PC-9 (cell line): ENCODE results near the gene IRF2BPL. TPM values are rescaled to one million over a fixed set of nuclear protein-coding genes. Genes with fewer than 3 reads are reported as not detected.

Experiments used
- BruUV-seq: library from RNA; stranded (reverse); fragments of 400-500 nt; replicated peaks from 2 replicates; lab custom pipeline; 2021; lab: Mats Ljungman, UMichigan
- CTCF ChIA-PET: fragments of 300-600 bp; sonication (Branson Sonifier 250); formaldehyde crosslinking; loops from one replicate; lab custom pipeline; 2022; ENCODE audit warnings: antibody characterized with exemption; lab: Charles Lee
- POLR2A ChIA-PET: fragments of 300-600 bp; sonication (Branson Sonifier 250); formaldehyde crosslinking; loops from one replicate; lab custom pipeline; 2022; ENCODE audit warnings: antibody characterized with exemption; ENCODE audit not compliant: unreplicated experiment; lab: Charles Lee
- DNase-seq, 2 experiments: peaks; one replicate each; pipeline versions ENCODE4 v3.0.0 to v3.0.0-alpha.2; 2015 to 2022; ENCODE audit warnings: mixed read lengths in 1 of 2
- H2AFZ ChIP-seq: fragments of 200-600 bp; sonication (generic); 2 replicates; pipeline ENCODE4 v1.8.1; 2017; ENCODE audit warnings: antibody characterized with exemption
- H3F3A ChIP-seq: fragments of 200-600 bp; sonication (generic); 2 replicates; pipeline ENCODE4 v1.8.1; 2017; ENCODE audit warnings: antibody characterized with exemption, mild to moderate bottlenecking, low read depth; ENCODE audit not compliant: insufficient read depth
- H3K27ac ChIP-seq: fragments of 200-600 bp; sonication (generic); 2 replicates; pipeline ENCODE4 v1.6.1; 2016; ENCODE audit warnings: mixed run types
- H3K27me3 ChIP-seq: fragments of 200-600 bp; sonication (generic); 2 replicates; pipeline ENCODE4 v1.6.1; 2016; ENCODE audit warnings: low read depth, mixed run types; ENCODE audit not compliant: insufficient read depth
- H3K36me3 ChIP-seq: fragments of 200-600 bp; sonication (generic); 2 replicates; pipeline ENCODE4 v1.6.1; 2016; ENCODE audit warnings: low read depth, mixed run types
- H3K4me1 ChIP-seq: fragments of 200-600 bp; sonication (generic); replicated peaks from 2 replicates; pipeline ENCODE4 v1.6.1; 2016; ENCODE audit warnings: mixed run types; ENCODE audit not compliant: insufficient read depth
- H3K4me2 ChIP-seq: fragments of 200-600 bp; sonication (generic); 2 replicates; pipeline ENCODE4 v1.6.1; 2017; ENCODE audit warnings: mixed run types
- H3K4me3 ChIP-seq: fragments of 200-600 bp; sonication (generic); 2 replicates; pipeline ENCODE4 v1.6.1; 2016; ENCODE audit warnings: mixed run types
- H3K79me2 ChIP-seq: fragments of 200-600 bp; sonication (generic); 2 replicates; pipeline ENCODE4 v1.6.1; 2017; ENCODE audit warnings: low read depth, mixed run types
- H3K9me2 ChIP-seq: fragments of 200-600 bp; sonication (generic); 2 replicates; pipeline ENCODE4 v1.8.1; 2017; ENCODE audit warnings: mild to moderate bottlenecking; ENCODE audit not compliant: insufficient read depth
- H3K9me3 ChIP-seq: fragments of 200-600 bp; sonication (generic); 2 replicates; pipeline ENCODE4 v1.8.1; 2016; ENCODE audit warnings: low read depth; ENCODE audit not compliant: insufficient read depth
- H4K20me1 ChIP-seq: fragments of 200-600 bp; sonication (generic); 2 replicates; pipeline ENCODE4 v1.8.1; 2017; ENCODE audit not compliant: insufficient read depth
- EZH2 ChIP-seq: fragments of 200-600 bp; sonication (generic); IDR thresholded peaks from 2 replicates; pipeline ENCODE4 v1.8.0; 2017; ENCODE audit warnings: antibody characterized with exemption, low read depth
- intact Hi-C: fragments of 100-400 bp; cut with micrococcal nuclease; formaldehyde crosslinking; loops from one replicate; pipeline ENCODE4 v1.10.0; 2022; ENCODE audit not compliant: unreplicated experiment
- total RNA-seq: library from RNA; stranded (reverse); gene quantifications from 2 replicates; pipeline ENCODE4 v1.2.3, GENCODE V29; 2021
- TF ChIP-seq, protein P1 (sequence below): fragments of 200-600 bp; sonication (generic); conservative IDR thresholded peaks from 2 replicates; pipeline ENCODE4 v1.6.1; 2017; ENCODE audit warnings: mixed run types, antibody characterized with exemption, mild to moderate bottlenecking, moderate library complexity

IRF2BPL gene
- total RNA-seq, 1 experiment from 2014 or later: 74.6 TPM

DNA sequence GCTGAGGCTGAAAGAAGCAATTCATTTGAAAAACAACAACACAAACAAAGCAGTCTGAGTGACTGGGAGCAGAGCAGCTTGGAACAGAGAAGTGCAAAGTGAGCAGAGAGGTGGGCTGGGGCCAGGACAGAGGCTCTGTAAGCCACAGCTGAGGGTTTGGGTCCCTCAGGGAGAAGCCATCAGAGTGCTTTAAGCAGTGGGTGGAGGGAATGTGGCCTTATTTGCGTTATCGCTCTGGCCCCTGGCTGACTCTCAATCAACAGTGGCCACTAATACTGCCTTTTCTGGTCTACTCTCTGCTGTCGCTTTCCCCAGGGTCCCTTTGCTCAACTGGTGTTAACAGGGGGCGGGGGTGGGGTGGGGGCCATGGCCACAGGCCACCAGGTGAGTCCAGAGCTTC lies 44.2 kb downstream of the IRF2BPL start:
- H3K9me2 ChIP-seq: no peaks in the 10 kb centered on the region

DNA sequence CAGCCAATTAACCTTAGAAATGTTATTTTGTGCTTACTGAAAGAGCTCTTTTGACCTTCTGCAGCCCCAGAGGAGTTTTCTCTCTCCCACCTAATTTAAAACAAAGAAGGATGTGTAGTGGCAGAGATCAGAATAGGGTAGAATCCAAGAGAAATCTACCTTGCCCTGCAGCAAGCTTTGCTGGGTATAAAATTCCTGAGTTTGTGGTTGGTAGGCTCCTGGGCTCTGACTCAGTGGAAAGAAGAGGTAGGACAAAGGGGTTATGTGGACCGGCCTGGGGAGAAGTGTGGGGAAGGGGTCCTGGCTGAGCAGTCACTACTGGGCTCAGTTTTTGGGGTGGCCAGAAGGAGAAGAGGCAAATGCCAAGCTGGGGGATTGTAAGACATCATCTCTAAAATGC lies 46.8 kb downstream of the IRF2BPL start:
- H3K9me3 ChIP-seq: peaks cover 10% of the 10 kb centered on the region; the same call in 1 of the 2 replicates
- DNase-seq: no peak
- TF ChIP-seq EZH2: no peak
- H3K4me3 ChIP-seq: no peak overlapping the region
- H3F3A ChIP-seq: no peaks in the 10 kb centered on the region; the same call in 1 of the 2 replicates
- no peaks in the 10 kb centered on the region for H3K36me3 ChIP-seq
- no peaks in the 10 kb centered on the region for H3K79me2 ChIP-seq
- H3K9me2 ChIP-seq: no peaks in the 10 kb centered on the region
- no peak overlapping the region for H3K27ac ChIP-seq
- H3K4me1 ChIP-seq: no peaks in the 10 kb centered on the region
- ChIA-PET POLR2A (no interaction called here), CTCF (no interaction called here)
- H3K4me2 ChIP-seq: no peak overlapping the region
- no peaks in the 10 kb centered on the region for H3K27me3 ChIP-seq
- H4K20me1 ChIP-seq: no peaks in the 10 kb centered on the region
- H2AFZ ChIP-seq: no peak overlapping the region
- intact Hi-C loops: no loop called here
- no TSS peak for BruUV-seq

More for the DNA sequence above, 44.2 kb downstream of the IRF2BPL start:
- Histone ChIP-seq H3K4me2 (no peak overlapping the region), H3F3A (no peaks in the 10 kb centered on the region), H3K4me1 (no peaks in the 10 kb centered on the region), H3K27me3 (no peaks in the 10 kb centered on the region), H3K79me2 (no peaks in the 10 kb centered on the region), H3K36me3 (no peaks in the 10 kb centered on the region), H2AFZ (no peak overlapping the region), H3K9me3 (peaks cover 10% of the 10 kb centered on the region; the same call in 1 of the 2 replicates), H3K4me3 (no peak overlapping the region), H4K20me1 (no peaks in the 10 kb centered on the region), H3K27ac (no peak overlapping the region)
- TF ChIP-seq EZH2: no peak
- TF ChIP-seq, protein P1, sequence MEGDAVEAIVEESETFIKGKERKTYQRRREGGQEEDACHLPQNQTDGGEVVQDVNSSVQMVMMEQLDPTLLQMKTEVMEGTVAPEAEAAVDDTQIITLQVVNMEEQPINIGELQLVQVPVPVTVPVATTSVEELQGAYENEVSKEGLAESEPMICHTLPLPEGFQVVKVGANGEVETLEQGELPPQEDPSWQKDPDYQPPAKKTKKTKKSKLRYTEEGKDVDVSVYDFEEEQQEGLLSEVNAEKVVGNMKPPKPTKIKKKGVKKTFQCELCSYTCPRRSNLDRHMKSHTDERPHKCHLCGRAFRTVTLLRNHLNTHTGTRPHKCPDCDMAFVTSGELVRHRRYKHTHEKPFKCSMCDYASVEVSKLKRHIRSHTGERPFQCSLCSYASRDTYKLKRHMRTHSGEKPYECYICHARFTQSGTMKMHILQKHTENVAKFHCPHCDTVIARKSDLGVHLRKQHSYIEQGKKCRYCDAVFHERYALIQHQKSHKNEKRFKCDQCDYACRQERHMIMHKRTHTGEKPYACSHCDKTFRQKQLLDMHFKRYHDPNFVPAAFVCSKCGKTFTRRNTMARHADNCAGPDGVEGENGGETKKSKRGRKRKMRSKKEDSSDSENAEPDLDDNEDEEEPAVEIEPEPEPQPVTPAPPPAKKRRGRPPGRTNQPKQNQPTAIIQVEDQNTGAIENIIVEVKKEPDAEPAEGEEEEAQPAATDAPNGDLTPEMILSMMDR: no peak
- POLR2A ChIA-PET: interaction anchor here (0.6 kb wide), 1 partner anchor 752 kb away, joined by 7 read pairs; no protein-coding TSS in a partner anchor
- CTCF ChIA-PET: interaction anchor here (0.7 kb wide), 1 partner anchor 68 kb away, joined by 4 read pairs; no protein-coding TSS in a partner anchor
- intact Hi-C loops: no loop called here
- no peak for DNase-seq
- no TSS peak for BruUV-seq

DNA sequence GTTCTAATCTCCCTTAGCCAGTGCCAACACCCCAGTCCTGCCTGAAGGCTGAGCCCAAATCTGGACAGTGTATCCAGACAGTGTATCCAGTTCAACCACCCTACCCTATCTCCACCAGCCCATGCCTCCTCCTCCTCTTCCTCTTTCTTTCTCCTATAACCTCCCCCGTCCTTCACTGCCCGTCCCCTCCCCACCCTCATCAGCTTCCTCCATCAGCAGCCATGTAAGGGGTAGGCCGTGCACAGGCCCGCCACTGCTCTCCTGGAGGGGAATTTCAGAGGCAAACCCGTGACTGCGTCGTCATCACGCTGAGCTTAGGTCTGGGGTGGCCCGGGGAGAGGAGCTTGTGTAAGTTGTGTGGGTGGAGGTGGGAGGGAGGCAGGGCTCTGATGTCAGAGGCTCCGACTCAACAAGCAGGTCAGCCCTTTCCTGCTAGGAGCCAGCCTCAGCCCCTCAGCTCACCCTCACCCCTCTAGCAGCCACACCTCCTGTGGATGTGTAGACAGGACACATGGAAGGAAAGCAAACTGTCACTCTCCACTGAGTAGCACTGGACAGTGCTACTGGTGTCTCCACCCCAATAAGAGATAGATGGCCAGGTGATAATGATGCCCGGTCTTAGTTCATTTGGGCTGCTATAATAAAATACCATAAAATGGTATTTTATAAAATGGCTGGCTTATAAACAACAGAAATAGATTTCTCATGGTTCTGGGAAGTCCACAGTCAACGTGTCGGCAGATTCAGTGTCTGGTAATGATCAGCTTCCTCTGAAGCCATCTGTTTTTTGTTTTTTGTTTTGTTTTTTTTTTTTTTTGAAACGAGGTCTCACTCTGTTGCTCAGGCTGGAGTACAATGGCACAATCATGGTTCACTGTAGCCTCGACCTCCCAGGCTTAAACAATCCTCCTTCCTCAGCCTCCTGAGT lies 50.5 kb downstream of the IRF2BPL start:
- Histone ChIP-seq H3K4me2 (no peak overlapping the region), H3F3A (no peaks in the 10 kb centered on the region; the same call in 1 of the 2 replicates), H3K4me1 (no peaks in the 10 kb centered on the region), H3K79me2 (no peaks in the 10 kb centered on the region), H3K36me3 (no peaks in the 10 kb centered on the region), H3K27ac (no peak overlapping the region), H3K9me2 (no peaks in the 10 kb centered on the region), H3K9me3 (peaks cover 10% of the 10 kb centered on the region; the same call in 1 of the 2 replicates), H2AFZ (no peak overlapping the region), H4K20me1 (no peaks in the 10 kb centered on the region), H3K27me3 (no peaks in the 10 kb centered on the region), H3K4me3 (no peak overlapping the region)
- TF ChIP-seq, protein P1: no peak
- no peak for TF ChIP-seq EZH2
- ChIA-PET POLR2A (interaction anchor here (0.6 to 0.9 kb wide), 3 partner anchors 20 to 158 kb away, joined by 3 to 9 read pairs (median 7); no protein-coding TSS in a partner anchor), CTCF (interaction anchor here (0.6 to 0.9 kb wide), 4 partner anchors 25 to 54 kb away, joined by 3 to 4 read pairs (median 3); no protein-coding TSS in a partner anchor)
- BruUV-seq: no TSS peak
- DNase-seq: no peak
- intact Hi-C loops: no loop called here
